OCI-LY3 (cell line): ENCODE results near the gene FBXO36.

Experiments used
- CTCF ChIP-seq: fragments of 200-600, 300-600 bp; sonication (generic); IDR thresholded peaks from 2 replicates; pipeline ENCODE4 v1.5.1; 2014; ENCODE audit warnings: antibody characterized with exemption, low read length, low read depth
- EZH2phosphoT487 ChIP-seq: fragments of 200-600 bp; shearing (Covaris generic); IDR thresholded peaks from 2 replicates; pipeline ENCODE4 v1.6.1; 2018; ENCODE audit warnings: antibody characterized with exemption, mixed run types, low read depth

- TF ChIP-seq CTCF: no peak
- TF ChIP-seq EZH2phosphoT487: no peak
These were observed 37.3 kb upstream of the FBXO36 start for GRCh38 chr2:229884775-229885699.
